Tibial nerve (tissue), 3 donors: ENCODE results near the gene MAP7D3.

Source experiments
- POLR2A ChIP-seq, 2 donors: fragments of 450-650 bp; IDR thresholded peaks; one replicate each; pipeline ENCODE4 v1.6.1; 2017; ENCODE audit warnings: antibody characterized with exemption in 2 of 2, mild to moderate bottlenecking in 2 of 2, moderate library complexity in 2 of 2
- TF ChIP-seq, protein P1 (sequence below), 5 experiments: fragments of 200-600 bp in 3 of 5; fragments of 450-650 bp in 2 of 5; sonication (generic) in 3 of 5; IDR thresholded peaks; one replicate each; pipeline ENCODE4 v1.5.1; 2016 to 2019; ENCODE audit warnings: antibody characterized with exemption in 5 of 5, mild to moderate bottlenecking in 3 of 5, moderate library complexity in 2 of 5

DNA sequence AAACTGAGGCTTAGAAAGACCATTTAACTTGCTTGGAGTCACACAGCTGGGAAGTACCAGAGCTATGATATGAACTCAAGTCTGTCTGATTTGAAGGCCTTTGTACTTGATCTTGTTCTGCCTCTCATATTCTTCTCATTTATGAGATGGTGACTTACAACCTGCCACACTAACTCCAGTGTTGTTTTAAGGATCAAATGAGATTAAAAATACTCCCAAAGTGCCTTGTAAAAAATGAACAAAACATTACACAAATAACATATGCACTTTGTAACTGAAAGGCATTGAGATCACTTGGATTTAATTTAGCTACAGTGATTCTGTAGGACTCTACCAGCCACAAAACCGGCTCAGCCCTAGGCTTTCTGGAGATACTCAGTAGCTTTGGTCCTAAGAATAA is 15.6 kb upstream of the MAP7D3 start:
- TF ChIP-seq, protein P1, sequence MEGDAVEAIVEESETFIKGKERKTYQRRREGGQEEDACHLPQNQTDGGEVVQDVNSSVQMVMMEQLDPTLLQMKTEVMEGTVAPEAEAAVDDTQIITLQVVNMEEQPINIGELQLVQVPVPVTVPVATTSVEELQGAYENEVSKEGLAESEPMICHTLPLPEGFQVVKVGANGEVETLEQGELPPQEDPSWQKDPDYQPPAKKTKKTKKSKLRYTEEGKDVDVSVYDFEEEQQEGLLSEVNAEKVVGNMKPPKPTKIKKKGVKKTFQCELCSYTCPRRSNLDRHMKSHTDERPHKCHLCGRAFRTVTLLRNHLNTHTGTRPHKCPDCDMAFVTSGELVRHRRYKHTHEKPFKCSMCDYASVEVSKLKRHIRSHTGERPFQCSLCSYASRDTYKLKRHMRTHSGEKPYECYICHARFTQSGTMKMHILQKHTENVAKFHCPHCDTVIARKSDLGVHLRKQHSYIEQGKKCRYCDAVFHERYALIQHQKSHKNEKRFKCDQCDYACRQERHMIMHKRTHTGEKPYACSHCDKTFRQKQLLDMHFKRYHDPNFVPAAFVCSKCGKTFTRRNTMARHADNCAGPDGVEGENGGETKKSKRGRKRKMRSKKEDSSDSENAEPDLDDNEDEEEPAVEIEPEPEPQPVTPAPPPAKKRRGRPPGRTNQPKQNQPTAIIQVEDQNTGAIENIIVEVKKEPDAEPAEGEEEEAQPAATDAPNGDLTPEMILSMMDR (IDR thresholded peaks at IDR 0.05), result no peak
- no peak for TF ChIP-seq POLR2A (IDR thresholded peaks at IDR 0.05)
